ENCODE measurements around the gene KLK15. TPM values are rescaled to one million over a fixed set of nuclear protein-coding genes. Genes with fewer than 3 reads are reported as not detected.
A peak's percentile ranks its signal among the peaks of the same experiment; 100 is the strongest.

The KLK15 gene
- total RNA-seq, 2 donors from 2014 or later, result not detected

GRCh38 chr19:50794074-50794875 is 39.1 kb downstream of the KLK15 start:
- H3K27me3 ChIP-seq (ENCODE audit: control insufficient read depth, insufficient read depth, low read length, poor library complexity, severe bottlenecking), result no peaks in the 10 kb centered on the region
- DNase-seq, result peak; percentile 84
- Mint-ChIP-seq H3K4me3 (no peak overlapping the region), H3K27ac (no peak overlapping the region), H3K9me3 (no peaks in the 10 kb centered on the region), H3K4me1 (no peaks in the 10 kb centered on the region), H3K27me3 (ENCODE audit: insufficient read depth) (no peaks in the 10 kb centered on the region), H3K36me3 (ENCODE audit: low read depth) (peaks cover 17% of the 10 kb centered on the region)
- H3K27ac ChIP-seq (ENCODE audit: low read depth, low read length), result no peak overlapping the region
- no peaks in the 10 kb centered on the region for H3K9me3 ChIP-seq (ENCODE audit: control insufficient read depth, low read length)
- H3K9ac ChIP-seq (ENCODE audit: extremely low read depth, low read length, poor library complexity, severe bottlenecking), result no peak overlapping the region
- no peaks in the 10 kb centered on the region for H3K4me1 ChIP-seq (ENCODE audit: control insufficient read depth, insufficient read depth, low read length)
- peaks cover 34% of the 10 kb centered on the region for H3K36me3 ChIP-seq (ENCODE audit: control insufficient read depth, insufficient read depth, low read length)
- 56 to 83% methylated on average over 1 to 16 of the region's 16 CpGs for WGBS, 2 experiments (ENCODE audit: insufficient coverage in 1 of 2, insufficient read length in 1 of 2)
- no peak overlapping the region for H3K4me3 ChIP-seq (ENCODE audit: low read length)
- TF ChIP-seq CTCF (conservative IDR thresholded peaks at IDR 0.05), result no peak

- no peaks in the 10 kb centered on the region for H3K4me1 ChIP-seq (ENCODE audit: control insufficient read depth, insufficient read depth, low read length)
- Mint-ChIP-seq H3K4me1 (no peaks in the 10 kb centered on the region), H3K4me3 (no peak overlapping the region), H3K27ac (no peak overlapping the region), H3K36me3 (ENCODE audit: low read depth) (peaks cover 14% of the 10 kb centered on the region), H3K27me3 (ENCODE audit: insufficient read depth) (no peaks in the 10 kb centered on the region), H3K9me3 (no peaks in the 10 kb centered on the region)
- TF ChIP-seq CTCF (conservative IDR thresholded peaks at IDR 0.05), result no peak
- H3K4me3 ChIP-seq (ENCODE audit: low read length), result no peak overlapping the region
- peaks cover 27% of the 10 kb centered on the region for H3K36me3 ChIP-seq (ENCODE audit: control insufficient read depth, insufficient read depth, low read length)
- WGBS, 2 experiments (ENCODE audit: insufficient coverage in 1 of 2, insufficient read length in 1 of 2), result 75 to 81% methylated on average over 5 to 11 of the region's 11 CpGs
- no peak for DNase-seq
- H3K9ac ChIP-seq (ENCODE audit: extremely low read depth, low read length, poor library complexity, severe bottlenecking), result no peak overlapping the region
- H3K9me3 ChIP-seq (ENCODE audit: control insufficient read depth, low read length), result no peaks in the 10 kb centered on the region
- no peaks in the 10 kb centered on the region for H3K27me3 ChIP-seq (ENCODE audit: control insufficient read depth, insufficient read depth, low read length, poor library complexity, severe bottlenecking)
- no peak overlapping the region for H3K27ac ChIP-seq (ENCODE audit: low read depth, low read length)
Measured at GRCh38 chr19:50793558-50794065, 39.8 kb downstream of the KLK15 start.

- H3K9ac ChIP-seq (ENCODE audit: extremely low read depth, low read length, poor library complexity, severe bottlenecking), result no peak overlapping the region
- H3K36me3 ChIP-seq (ENCODE audit: control insufficient read depth, insufficient read depth, low read length), result peaks cover 16% of the 10 kb centered on the region
- no peaks in the 10 kb centered on the region for H3K27me3 ChIP-seq (ENCODE audit: control insufficient read depth, insufficient read depth, low read length, poor library complexity, severe bottlenecking)
- no peaks in the 10 kb centered on the region for H3K9me3 Mint-ChIP-seq
- no peak for TF ChIP-seq CTCF (conservative IDR thresholded peaks at IDR 0.05)
- DNase-seq, result no peak
- no peak overlapping the region for H3K4me3 ChIP-seq (ENCODE audit: low read length)
- no peaks in the 10 kb centered on the region for H3K4me1 Mint-ChIP-seq
- peaks cover 10% of the 10 kb centered on the region for H3K27me3 Mint-ChIP-seq (ENCODE audit: insufficient read depth)
- H3K4me1 ChIP-seq (ENCODE audit: control insufficient read depth, insufficient read depth, low read length), result no peaks in the 10 kb centered on the region
- WGBS, 2 experiments (ENCODE audit: insufficient coverage in 1 of 2, insufficient read length in 1 of 2), result 91 to 96% methylated on average over 8 to 13 of the region's 13 CpGs
- H3K4me3 Mint-ChIP-seq, result no peak overlapping the region
- H3K27ac Mint-ChIP-seq, result no peak overlapping the region
- H3K27ac ChIP-seq (ENCODE audit: low read depth, low read length), result no peak overlapping the region
- H3K9me3 ChIP-seq (ENCODE audit: control insufficient read depth, low read length), result no peaks in the 10 kb centered on the region
- H3K36me3 Mint-ChIP-seq (ENCODE audit: low read depth), result peaks cover 5% of the 10 kb centered on the region
Measured at GRCh38 chr19:50792272-50793250, 40.8 kb downstream of the KLK15 start.
